HG02938 (cell line): ENCODE data around the gene PCDHGA1.
A peak's percentile ranks its signal among the peaks of the same experiment; 100 is the strongest.

ENCODE experiments used
- ATAC-seq: cut with Tn5 transposase; IDR thresholded peaks from one replicate; pipeline ENCODE4 v1.9.1; 2021; ENCODE audit warnings: mild to moderate bottlenecking, moderate library complexity; ENCODE audit not compliant: unreplicated experiment

Gene PCDHGA1

DNA sequence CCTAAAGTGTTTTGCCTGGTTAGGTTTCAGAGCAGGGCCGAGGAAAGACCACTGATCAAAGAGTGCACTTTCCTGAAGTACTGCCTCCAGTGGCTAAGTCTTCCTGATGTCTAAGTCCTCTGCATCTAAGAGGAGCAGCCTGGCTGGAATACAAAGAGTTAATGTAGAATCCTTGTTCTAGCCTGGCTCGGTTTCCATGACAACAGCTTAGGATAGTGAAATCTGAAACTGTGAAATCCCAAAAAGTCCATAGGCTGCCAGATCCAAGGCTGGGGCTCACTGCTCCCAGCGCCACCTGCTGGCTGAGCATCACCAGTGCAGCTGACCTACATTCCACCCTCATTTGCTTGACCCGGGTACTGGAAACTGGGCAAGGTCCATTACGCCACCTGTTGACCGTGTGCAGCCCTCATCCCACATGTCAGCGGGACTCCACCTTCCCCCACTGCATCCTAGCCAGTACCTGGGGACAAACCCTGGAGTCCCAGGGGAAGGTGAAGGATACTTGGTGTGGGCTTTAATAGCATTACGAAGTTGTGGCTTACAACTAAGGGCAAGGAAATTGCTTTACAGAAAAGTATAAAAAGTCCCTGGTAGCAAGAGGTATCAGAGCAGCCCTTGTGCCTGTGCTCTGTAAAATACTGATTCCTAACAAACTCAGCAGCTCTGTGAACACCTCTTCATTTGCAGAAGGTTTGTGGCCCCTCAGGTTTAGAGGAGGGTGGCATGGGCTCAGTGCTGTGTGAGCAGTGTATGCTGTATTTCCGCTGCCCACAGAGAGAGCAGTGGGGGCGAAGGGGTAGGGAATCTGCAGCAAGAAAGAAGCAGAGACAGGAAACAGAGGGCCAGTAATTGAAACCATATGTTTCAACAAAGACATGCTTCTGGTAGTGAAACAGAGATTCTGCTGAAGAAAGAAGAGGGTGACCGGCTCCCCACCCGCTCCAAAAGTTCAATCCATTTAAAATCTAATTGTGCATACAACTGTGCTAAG, 194.6 kb downstream of the PCDHGA1 start:
- ATAC-seq = peak; percentile 55

DNA sequence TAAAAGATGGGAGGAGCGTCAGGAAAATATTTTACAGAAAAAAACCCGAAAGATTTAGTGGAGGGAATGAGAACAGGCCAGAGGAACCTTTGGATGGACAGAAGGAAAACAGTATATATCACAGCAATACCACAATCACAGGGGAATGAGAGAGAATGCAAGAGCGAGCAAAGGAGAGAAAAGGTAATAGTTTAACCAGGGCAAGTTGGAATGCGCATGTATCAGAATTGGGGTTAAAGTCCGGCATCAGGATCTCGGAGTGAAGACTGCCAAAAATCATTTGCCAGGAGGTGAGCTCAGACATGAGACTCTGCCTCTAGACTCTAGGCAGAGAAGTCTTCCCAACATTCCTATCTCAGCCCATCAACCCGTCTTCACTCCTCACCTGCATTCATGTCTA, 195.3 kb downstream of the PCDHGA1 start:
- no peak for ATAC-seq

DNA sequence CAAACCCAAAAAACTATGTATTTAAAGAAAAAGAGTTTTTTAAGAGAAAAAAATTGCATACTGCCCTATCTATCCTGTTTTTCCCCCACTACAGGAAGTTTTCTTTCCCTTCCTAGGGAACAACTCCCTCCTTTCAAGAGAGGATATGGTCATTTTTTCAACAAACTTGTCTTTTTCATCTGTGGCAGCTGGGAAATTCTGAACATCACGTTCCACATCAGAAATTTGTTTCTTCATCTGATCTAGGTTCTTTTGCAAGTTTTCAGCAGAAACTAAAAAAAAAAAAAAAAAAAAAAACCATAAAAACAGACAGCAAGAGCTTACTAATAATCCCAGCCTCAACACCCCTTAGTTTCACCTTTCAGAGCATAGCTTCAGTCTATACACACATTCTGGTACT, 197.1 kb downstream of the PCDHGA1 start:
- ATAC-seq = no peak

DNA sequence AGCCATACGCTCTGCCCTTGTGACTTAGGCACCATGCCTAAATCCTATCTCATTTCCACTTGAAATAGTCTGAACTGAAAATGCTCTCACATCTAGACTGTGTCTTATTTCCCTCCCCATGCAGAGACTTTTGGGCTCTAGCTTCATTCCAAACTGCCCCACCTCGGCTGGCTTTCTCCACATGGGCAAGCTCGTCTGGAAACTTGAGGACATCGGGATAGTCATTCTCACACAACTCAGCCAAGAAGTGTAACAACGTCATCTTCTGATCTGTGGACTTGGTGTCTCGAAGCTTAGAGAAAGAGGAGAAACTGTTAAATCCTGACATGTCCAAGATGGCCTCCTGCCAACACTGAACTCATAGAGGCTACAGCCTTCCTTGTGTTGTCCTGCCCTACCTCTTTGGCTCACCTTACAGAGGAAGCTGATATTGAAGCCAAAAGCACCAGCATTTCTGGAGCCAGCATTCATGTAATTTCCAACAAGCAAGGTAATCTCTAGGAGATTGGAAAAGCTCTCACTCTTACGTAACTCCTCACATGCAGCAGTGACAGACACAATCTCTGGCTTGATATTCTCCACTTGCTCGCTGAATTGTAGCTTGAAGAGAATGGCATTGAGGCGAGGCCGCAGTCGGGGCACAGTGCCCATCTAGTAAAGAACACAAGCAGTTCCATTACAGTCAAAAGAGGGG, 198.1 kb downstream of the PCDHGA1 start:
- ATAC-seq = no peak

DNA sequence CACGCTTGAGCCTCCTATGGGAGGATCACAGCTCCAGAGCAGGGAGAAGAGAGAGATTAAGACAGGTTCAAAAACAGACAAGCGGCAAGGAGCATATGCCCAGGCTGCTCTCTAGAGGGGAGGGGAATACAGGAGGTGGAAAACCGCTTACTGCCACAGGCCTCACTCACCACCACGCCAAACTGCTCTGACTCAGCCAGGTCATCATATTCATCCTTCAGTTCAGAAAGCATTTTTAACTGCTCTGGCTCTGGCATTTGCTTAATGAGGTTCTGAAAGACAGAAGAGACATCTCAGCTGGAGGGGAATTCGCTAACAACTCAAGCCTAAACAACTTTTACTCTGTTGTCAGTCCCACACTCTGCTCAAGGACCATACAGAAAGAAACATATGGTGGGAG, 198.7 kb downstream of the PCDHGA1 start:
- no peak for ATAC-seq

DNA sequence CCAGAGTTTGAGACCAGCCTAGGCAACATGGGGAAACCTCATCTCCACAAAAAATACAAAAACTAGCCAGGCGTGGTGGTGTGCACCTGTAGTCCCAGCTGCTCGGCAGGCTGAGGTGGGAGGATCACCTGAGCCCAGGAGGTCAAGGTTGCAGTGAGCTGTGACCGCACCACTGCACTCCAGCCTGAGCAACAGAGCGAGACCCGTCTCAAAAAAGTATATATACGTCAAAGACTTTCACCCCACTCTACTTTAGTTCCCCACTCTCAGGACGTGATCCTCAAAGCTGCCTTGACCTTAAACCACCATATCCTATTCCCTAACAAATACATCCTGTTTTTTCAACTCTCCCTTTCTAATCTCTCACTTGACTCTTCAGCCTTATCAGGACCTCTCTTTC, 199.6 kb downstream of the PCDHGA1 start:
- ATAC-seq = peak; percentile 37

DNA sequence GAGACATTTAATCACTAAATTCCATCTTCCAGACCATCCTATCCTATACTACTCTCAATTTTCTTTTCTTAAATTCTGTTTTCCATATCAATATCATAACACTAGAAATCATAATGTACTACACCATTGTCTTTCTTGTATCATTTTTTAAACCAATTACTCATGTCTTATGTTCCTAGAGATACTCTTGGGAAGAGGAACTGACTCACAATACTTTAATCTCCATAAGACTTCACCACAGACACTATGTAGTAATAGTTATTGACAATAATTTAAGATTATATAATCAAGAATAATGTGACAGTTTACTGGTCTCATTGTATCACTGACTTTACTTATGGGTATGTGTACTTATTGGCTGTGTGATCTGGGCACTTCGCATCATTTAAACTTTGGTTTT, 202.4 kb downstream of the PCDHGA1 start:
- no peak for ATAC-seq

DNA sequence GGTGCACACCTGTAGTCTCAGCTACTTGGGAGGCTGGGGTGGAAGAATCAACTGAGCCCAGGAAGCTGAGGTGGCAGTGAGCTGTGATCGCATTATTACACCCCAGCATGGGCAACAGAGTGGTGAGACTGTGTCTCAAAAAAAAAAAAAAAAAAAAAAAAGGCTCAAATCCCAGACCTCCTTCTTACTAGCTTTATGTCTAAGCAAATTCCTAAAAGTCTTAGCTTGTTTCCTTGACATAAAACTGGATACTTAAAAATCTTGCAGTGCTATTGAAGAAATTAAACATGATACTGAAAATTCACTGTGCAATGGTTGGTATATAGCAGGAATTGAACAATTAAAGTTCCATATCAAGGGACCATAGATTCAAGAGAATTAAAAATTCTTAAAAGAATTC, 203.6 kb downstream of the PCDHGA1 start:
- ATAC-seq = no peak

DNA sequence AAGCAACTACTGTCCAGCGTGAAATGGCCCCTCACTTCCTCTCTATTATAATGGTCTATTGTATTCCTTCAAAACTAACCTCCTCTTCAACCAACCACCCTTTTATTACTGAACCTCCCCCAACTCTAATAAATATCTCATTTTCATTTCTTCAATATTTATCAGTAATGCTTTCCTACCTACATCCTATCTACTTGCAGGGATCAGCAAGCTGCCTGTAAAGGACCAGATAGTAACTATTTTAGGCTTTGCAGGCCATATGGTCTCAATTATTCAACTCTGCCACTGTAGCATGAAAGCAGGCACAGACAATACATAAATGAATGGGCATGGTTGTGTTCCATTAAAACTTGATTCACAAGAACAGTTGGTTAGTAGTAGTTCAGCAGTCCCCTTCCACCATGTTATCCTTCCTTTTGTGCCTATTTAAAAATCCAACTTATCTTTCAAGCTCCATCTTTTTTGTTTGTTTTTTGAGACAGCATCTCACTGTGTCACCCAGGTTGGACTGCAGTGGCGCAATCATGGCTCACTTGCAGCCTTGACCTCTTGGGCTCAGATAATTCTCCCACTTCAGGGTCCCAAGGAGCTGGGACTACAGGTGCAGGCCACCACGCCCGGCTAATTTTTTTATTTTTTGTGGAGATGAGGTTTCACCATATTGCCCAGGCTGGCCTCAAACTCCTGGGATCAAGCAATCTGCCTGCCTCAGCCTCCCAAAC, 204.3 kb downstream of the PCDHGA1 start:
- ATAC-seq = no peak

DNA sequence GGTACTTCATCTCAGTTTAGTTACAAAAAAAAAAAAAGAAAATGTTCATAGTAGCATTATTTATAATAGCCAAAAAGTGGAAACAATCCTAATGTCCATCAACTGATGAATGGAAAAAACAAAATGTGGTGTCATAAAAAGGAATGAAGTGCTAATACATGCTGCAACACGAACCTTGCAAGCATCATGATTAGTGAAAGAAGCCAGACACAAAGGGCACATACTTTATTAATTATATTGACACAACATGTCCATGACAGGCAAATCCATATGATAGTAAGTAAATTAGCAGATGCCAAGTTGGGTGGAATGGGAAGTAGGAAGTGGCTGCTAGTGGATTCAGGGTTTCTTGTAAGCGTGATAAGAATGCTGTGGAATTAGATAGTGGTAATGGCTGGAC, 212.7 kb downstream of the PCDHGA1 start:
- no peak for ATAC-seq

DNA sequence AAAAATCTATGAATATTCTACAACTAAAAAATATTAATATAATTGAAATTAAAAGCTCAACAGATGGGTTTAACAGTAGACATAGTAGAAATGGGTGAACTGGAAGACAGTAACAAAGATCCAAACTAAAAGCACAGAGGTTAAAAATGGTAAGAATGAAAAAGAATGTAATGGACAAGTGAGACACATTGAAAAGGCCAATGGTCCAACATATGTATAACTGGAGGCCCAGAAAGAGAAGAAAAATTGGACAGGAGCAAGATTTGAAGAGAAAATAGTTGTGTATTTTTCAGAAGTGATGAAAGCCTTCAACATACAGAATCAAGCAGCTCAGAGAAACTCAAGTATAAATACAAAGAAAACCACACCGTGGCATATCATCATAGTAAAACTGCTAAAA, 217.2 kb downstream of the PCDHGA1 start:
- ATAC-seq = no peak

DNA sequence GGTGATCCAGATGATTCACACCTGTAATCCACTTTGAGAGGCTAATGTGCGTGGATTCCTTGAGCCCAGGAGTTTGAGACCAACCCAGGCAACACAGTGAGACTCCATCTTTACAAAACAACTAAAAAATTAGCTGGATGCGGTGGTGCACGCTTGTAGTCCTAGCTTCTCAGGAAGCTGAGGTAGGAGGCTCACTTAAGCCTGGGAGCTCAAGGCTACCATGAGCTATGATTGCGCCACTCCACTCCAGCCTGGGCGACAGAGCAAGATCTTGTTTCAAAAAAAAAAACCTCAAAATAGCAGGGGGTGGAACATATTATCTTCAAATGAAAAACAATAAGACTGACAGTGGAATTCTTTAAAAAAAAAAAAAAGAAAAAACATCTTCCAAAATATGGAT, 217.6 kb downstream of the PCDHGA1 start:
- no peak for ATAC-seq

DNA sequence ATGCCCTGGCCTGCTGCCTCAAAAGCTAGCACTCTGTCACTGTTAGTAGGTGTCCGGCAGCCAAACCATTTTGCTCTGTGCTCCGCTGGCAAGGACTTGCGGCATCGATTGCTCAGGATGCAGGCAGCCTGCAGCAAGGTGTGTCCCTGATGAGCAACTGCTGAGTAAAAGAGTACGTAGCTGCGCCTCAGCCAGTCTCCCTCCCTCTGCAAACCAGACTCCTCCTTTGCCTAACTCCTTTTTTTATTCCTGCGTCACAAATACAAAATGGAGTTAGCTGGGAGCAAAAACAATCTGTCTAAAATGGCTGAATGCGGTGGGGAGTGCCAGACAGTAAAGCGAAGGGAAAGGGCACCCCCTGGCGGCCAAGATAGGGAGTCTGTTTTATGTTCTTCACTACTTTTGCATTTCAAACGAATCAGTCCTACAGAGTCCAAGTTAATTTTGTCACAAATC, 227.4 kb downstream of the PCDHGA1 start:
- peak; percentile 78 for ATAC-seq

DNA sequence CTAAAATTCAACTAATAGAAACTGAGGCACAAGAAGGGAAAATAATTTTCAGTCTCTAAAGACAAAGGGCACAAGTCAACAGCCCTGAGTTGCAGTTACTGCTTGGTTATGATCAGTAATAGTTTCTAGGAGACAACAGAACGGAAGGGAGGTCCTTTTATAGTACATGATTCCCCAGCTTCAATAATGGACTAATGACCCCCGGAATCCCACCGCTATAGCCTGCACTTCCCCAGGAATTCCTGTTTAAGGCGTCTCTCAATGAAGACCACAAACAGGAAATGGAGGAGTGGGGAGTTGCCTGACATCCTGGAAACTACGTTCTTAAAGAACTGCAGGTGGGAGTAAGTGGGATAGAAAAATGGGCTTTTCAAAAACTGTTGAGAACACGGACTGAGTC, 227.8 kb downstream of the PCDHGA1 start:
- ATAC-seq = no peak

DNA sequence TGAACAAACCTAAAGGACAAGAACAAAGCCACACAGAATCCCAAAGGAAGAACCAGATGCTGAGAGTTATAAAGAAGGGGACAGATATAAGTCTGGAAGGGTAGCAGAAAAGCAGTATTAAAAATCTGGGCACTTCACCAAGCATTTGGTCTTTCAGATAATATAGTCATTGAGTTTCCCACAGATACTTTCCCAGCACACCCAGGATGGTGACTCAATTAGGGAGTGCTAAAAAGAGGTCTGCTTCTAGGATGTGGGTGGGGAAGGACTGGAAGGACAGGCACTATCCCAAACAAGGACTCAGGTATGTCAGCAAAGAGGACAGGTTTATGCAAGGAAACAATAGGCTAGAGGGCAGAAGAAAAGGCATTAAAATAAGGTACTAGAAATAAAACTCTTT, 229.1 kb downstream of the PCDHGA1 start:
- ATAC-seq = no peak

DNA sequence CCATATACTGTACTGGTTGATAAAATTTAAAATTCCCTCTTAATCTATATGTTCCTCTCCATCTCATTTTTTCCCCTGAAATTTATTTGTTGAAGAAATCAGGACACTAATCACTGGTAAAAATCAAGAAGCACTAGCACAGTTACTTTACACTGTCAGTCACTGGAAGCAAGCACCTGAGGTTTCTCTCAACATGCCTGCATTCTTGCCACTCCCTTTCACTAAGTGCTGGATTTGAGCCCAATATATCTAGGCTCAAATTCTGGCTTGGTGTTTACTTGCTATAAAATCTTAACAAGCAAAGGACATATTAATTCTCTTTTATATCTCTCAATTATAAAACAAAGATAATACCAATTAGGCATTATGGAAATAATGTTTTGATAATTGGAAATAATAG, 229.8 kb downstream of the PCDHGA1 start:
- ATAC-seq = no peak

DNA sequence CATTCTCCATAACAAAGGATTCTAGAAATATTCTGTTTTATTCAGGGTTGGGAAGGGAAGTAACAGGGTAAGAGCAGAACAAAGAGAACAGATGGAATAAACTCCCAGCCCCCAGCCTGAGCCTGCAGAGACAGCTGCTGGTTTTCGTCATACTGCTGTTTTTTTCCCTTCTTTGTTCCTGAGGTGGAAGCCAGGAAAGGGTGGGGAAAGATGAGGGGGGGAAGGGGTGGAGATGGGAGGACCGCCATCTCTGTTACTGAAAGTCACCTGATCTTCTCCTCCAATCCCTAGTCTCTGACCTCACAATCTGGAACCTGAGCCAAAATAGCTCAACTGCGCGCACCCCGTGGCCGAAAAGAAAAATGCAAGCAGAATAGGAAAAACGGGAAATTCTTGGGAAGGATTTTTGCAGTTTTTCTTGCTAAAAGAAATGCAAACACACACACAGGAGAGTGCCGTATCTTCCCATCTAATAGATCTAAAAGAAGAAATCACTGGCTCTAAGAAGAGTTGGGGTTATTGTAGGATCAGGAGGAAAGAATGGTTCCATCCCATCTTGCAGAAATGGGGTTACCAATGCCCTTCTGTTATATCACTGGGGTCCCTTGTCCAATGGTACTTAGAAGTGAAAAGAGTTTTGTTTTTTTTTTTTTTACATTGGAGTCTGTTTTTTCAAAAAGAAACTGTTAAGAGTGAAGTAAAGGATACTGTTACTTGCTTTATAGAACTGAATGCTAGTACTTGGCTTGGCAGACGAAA, 230.6 kb downstream of the PCDHGA1 start:
- no peak for ATAC-seq
